ENCODE results near the gene ZC3H11A. TPM values are rescaled to one million over a fixed set of nuclear protein-coding genes. Genes with fewer than 3 reads are reported as not detected.
"Not testable (repeated sequence)": the region's sequence is repeated elsewhere in the genome, so short reads cannot be mapped to it uniquely, and the experiment has no call there.

The ZC3H11A gene
- total RNA-seq, result 100 and 103 TPM in 2 replicates
- 36.8 TPM for polyA plus RNA-seq (2012)

DNA sequence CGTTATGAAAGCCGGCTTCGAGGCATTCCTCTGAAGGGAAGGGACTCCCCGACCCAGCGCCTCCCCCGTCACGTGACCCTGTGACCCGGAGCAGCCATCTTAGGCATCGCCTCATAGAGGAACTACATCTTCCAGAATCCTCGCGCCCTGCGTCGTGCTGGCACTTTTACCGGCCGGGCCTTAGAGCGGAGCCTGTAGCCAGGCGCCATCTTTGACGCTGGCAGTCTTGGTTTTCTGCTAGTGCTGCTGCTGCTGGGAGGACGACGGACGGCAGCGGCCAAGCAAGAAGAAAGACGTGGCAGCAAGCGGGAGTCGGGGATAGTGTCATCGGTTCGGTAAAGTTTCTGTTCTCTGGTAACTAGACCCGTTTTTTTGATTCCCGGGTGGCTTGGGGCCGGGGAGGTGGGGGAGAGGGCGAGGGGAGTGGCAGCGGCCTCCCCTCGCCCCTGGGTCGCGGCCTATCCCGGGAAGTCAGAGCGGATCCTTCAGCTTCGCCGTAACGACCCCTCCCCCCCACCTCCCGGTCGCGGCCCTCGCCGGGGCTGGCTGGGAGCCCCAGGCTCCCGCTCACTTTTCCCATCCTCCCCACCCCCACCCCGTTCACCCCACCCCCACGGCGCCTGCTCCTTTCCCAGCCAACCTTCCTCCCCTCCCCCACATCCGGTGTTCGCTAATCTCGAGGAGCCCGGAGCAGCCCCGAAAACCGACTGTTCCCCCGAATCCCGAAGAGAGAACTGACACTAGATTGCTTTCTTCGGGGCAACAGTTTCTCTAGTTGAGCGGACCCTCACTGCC, at the start of gene ZC3H11A, which contains the start of gene ZBED6:
Gene ZC3H11A (plus strand): TSS at position 183 of the 795 bp plus-strand sequence. CDS start 21,448 bp downstream, outside the sequence.
Gene ZBED6 (plus strand): TSS at position 183 of the 795 bp plus-strand sequence. CDS start 1,900 bp downstream, outside the sequence.
- DNase-seq (ENCODE audit: low read depth), result peak; percentile 99

DNA sequence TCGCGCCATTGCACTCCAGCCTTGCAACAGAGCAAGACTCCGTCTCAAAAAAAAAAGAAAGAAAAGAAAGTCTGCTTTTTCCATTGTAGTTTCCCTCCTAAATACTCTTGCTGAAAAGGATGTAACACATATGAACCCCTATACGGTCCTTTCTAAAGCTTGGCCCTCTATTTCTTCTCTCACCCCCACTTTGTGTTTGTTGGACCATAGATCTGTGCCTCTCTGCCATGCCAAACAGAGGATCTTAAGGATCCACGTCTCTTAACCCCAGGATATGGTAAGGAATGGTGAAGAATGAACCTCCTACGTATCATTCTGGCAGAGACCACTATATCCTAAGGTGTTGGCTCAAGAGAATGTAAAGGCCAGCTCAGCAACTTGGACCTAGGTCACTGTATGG, 49.1 kb upstream of the ZC3H11A start:
- no peak for DNase-seq (ENCODE audit: low read depth)

DNA sequence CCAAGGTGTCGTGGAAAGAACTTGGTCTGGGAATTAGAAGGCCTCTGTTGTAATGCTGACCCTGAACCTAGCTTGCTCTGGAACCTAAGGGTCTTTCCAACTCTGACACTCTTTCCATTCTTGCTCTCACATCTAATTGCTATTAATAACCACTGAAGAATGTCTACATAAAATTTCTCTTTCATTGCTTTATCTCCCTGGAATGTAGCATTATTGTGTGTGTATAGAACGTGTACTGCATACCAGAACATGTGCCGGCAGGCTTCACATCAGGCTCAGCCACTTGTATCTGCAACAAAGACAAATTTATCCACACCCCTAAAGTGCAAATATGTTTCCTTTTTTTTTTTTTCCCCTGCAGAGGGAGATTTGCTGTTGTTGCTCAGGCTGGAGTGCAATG, 44.4 kb upstream of the ZC3H11A start:
- no peak for DNase-seq (ENCODE audit: low read depth)

- DNase-seq (ENCODE audit: low read depth), result not testable (repeated sequence)
Observed at GRCh38 chr1:203751618-203752361, 43.6 kb upstream of the ZC3H11A start.

- no peak for DNase-seq (ENCODE audit: low read depth)
Observed at GRCh38 chr1:203754455-203754864, 41.0 kb upstream of the ZC3H11A start.

DNA sequence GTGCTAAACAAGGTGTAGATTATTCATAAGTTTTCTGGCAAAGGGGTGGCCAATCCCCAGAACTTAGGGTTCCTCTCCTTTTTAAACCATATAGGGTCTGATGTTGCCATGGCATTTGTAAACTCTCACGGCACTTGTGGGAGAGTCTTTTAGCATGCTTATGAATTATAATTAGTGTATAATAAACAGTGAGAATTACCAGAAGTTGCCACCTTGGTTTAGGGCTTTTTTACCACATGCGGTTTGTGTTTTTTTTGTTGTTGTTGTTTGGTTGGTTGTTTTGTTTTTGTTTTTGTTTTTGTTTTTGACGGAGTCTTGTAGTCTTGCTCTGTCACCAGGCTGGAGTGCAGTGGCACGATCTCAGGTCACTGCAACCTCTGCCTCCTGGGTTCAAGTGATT, 39.4 kb upstream of the ZC3H11A start:
- DNase-seq (ENCODE audit: low read depth), result no peak

DNA sequence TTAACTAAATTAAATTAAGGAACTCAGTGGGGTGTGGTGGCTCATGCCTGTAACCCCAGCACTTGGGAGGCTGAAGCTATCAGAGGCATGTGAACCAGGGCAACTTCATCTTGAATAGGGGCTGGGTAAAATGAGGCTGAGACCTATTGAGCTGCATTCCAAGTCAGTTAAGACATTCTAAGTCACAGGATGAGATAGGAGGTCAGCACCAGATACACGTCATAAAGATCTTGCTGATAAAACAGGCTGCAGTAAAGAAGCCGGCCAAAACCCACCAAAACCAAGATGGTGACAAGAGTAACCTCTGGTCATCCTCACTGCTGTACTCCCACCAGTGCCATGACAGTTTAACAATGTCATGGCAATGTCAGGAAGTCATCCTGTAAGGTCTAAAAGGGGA, 36.7 kb upstream of the ZC3H11A start:
- not testable (repeated sequence) for DNase-seq (ENCODE audit: low read depth)

DNA sequence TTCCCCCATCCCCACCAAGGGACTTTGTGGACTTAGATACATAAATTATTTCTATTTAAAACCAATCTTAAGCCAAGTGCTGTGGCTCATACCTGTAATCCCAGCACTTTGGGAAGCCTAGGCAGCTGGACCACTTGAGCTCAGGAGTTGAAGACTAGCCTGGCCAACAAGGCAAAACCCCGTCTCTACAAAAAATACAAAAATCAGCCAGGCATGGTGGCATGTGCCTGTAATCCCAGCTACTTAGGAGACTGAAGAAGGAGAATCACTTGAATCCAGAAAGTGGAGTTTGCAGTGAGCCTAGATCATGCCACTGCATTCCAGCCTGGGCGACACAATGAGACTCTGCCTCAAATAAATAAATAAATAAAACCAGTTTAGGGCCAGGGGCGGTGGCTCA, 34.9 kb upstream of the ZC3H11A start:
- no peak for DNase-seq (ENCODE audit: low read depth)

DNA sequence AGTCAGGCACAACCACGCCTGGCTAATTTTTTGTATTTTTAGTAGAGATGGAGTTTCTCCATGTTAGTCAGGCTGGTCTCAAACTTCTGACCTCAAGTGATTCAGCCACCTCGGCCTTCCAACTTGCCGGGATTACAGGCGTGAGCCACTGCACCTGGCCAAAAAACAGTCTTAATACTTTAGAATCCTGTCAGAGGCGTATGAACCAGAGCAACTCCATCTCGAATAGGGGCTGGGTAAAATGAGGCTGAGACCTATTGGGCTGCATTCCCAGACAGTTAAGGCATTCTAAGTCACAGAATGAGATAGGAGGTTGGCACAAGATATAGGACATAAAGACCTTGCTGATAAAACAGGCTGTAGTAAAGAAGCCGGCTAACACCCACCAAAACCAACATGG, 33.5 kb upstream of the ZC3H11A start:
- DNase-seq (ENCODE audit: low read depth), result not testable (repeated sequence)

GRCh38 chr1:203763505-203763904, 31.9 kb upstream of the ZC3H11A start:
- no peak for DNase-seq (ENCODE audit: low read depth)

GRCh38 chr1:203764105-203765028, 31.1 kb upstream of the ZC3H11A start:
- no peak for DNase-seq (ENCODE audit: low read depth)

DNA sequence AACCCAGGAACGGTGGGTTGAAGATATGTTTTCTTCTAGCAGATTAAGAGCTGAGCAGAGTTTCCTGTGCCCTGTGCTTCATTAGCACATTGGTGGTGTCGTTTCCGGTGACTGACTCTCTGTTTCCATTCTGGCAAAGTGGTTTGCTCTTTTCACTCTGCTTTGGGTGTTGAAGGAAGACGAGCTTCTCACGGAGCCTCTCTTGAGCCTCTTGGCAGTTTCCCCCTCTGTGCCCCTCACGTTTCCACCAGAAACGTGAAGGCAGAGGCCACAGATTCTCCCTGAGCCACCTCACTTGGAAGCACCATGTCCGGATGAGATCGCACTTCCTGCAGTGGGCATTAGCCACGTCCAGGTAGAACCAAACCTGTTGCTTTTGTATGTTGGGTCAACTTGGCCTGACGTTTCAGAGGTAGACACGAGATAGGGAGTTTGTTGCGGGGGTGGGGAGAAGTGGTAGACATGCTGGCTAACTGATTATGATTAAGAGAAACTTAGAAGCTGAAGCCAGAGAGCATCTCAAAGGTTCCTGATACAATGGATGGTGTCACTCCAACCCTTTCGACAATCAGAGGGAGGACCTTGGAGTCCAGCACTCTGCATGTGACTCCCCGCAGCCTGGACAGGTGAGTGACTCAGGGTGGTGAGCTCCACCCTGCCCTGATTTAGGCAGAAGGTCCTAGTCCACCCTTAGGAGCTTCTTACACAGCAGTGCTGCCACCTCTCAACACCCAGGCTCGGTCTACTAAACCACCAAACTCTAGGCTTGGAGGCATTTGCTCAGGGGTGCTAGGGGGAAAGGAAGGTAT, 30.2 kb upstream of the ZC3H11A start, which contains the start of gene LAX1:
Gene LAX1 (plus strand): TSS at position 155 of the 809 bp plus-strand sequence. CDS start 383 bp downstream, at position 538.
- no peak for DNase-seq (ENCODE audit: low read depth)

- DNase-seq (ENCODE audit: low read depth), result peak; percentile 36
Observed at GRCh38 chr1:203768256-203768655, 27.2 kb upstream of the ZC3H11A start.

GRCh38 chr1:203769505-203770343, 25.7 kb upstream of the ZC3H11A start:
- DNase-seq (ENCODE audit: low read depth), result peak; percentile 59

DNA sequence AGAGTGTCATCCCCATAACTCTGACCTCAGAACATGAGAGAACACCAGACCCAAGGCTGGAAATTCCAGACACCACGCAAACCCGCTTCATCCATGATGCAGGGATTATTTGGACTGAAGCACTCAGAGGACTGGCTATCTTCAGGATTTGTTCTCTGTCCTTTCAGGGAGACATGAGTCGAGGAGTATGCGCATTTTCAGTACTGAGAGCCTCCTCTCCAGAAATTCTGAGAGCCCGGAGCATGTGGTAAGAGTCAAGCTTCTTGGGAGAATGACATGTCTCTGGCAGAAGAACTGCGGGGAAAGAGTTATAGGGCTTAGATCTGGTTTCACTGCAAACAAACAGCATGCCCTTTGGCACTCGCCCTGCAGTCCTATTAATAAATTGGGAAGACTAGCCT, 23.5 kb upstream of the ZC3H11A start:
- DNase-seq (ENCODE audit: low read depth), result peak; percentile 59

DNA sequence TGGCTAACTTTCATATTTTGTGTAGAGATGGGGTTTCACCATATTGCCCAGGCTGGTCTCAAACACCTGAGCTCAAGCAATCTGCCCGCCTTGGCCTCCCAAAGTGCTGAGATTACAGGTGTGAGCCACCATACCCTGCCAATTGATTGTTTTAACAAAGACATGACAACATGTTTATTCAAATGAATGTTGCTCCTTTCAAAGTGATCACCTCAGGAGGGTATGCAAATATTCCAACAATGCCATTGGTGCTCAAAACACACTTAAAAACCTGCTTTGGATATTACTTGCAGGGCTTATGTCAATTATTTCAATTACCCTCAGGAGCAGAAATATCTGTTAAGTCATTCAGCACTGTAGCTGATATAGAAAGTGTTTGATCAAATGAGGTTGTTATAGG, 22.6 kb upstream of the ZC3H11A start:
- no peak for DNase-seq (ENCODE audit: low read depth)

DNA sequence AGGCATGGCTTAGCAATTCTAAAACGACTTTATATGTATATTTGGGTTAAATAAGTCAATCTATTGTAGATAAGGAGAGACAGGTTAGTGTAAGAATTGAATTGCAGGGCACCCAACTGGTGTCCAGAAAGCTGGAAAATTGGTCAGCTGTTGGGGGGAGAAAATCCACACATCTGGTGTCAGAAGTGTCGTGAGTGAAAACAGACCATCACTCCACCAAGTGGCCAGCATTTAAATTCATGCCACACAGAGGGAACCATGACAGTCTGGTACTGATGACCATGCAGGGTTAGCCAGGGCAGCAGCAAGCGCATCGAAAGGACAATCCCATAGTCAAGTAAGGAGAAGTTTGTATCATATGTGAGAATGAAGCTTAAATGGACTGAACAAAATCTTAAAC, 18.8 kb upstream of the ZC3H11A start:
- peak; percentile 34 for DNase-seq (ENCODE audit: low read depth)

- no peak for DNase-seq (ENCODE audit: low read depth)
Observed at GRCh38 chr1:203777596-203777995, 17.8 kb upstream of the ZC3H11A start.

DNA sequence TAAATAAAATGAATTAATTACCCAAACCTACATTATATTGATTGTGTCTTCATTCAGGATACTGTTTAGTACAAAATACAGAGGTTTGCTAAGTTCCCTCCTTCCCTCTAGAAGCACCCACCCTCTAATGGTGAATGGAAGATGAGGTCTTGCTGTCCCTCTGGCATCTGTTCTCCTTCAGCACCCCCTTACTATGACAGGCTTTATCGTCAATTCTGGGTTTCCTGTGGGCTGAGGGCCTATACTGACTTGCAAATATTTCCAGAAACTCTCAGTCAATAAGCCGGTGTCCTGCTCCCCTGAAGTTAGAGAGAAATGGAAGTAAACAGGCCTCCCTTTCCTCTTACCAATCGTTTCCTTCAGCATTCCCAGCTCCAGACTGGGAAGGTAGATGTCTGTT, 17.3 kb upstream of the ZC3H11A start:
- DNase-seq (ENCODE audit: low read depth), result no peak

All from myocyte (in vitro differentiated cells).